GM10266 (cell line): ENCODE data around the gene SLC12A7.
"Not testable (repeated sequence)": the region's sequence is repeated elsewhere in the genome, so short reads cannot be mapped to it uniquely, and the experiment has no call there.

Experiments used
- DNase-seq: peaks from one replicate; pipeline ENCODE4 v3.0.0; 2012; ENCODE audit errors: extremely low spot score
- TF ChIP-seq, protein P1 (sequence below): IDR thresholded peaks from 2 replicates; pipeline ENCODE4 v1.5.1; 2012; ENCODE audit warnings: mild to moderate bottlenecking, low read depth; ENCODE audit not compliant: control insufficient read depth, insufficient read depth; ENCODE audit errors: missing control alignments

The SLC12A7 gene

DNA sequence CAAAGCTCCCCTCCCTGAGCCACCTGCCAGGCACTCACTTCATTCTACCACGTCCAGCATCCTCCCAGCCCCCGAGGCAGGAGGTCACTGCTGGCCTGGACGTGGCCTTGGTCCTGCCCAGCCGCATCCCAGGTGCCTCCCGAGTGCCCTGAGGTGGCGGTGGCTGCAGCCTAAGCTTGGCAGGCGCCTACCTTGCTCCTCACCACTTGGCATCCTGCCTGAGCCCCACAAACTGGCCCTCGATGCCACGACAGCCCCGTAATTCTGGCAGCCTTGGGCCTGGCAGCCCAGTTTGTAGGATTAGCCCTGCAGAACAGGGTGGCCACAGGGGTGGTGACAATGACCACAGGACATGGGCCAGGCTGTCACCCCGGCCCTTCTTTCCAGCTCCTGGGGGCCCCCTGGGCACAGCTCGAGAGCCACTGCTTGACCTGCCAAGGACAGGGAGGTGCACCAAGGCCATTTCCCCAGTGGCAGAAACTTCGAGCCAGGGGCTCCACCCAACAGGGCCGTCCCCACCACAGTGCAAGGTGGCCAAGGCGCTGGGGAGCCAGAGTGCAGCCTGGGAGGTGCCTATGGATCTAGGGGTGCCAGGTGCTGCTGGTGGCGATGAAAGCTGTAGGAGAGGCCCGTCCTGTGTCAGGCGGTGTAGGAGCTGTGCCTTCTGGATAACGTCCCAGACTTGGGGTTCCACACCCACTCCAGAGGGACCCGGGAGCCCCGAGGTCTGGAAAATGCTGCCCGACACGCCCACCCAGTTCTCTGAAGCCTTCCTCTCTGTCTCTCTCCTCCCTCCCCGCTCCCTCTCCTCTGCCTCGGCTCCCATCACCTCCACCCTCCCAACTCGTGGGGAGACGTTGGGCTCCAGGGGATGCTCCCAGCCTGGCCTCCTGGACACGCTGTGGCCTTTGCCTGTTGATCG is 84.9 kb downstream of the SLC12A7 start:
- TF ChIP-seq, protein P1, sequence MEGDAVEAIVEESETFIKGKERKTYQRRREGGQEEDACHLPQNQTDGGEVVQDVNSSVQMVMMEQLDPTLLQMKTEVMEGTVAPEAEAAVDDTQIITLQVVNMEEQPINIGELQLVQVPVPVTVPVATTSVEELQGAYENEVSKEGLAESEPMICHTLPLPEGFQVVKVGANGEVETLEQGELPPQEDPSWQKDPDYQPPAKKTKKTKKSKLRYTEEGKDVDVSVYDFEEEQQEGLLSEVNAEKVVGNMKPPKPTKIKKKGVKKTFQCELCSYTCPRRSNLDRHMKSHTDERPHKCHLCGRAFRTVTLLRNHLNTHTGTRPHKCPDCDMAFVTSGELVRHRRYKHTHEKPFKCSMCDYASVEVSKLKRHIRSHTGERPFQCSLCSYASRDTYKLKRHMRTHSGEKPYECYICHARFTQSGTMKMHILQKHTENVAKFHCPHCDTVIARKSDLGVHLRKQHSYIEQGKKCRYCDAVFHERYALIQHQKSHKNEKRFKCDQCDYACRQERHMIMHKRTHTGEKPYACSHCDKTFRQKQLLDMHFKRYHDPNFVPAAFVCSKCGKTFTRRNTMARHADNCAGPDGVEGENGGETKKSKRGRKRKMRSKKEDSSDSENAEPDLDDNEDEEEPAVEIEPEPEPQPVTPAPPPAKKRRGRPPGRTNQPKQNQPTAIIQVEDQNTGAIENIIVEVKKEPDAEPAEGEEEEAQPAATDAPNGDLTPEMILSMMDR, result no peak
- DNase-seq, result no peak

DNA sequence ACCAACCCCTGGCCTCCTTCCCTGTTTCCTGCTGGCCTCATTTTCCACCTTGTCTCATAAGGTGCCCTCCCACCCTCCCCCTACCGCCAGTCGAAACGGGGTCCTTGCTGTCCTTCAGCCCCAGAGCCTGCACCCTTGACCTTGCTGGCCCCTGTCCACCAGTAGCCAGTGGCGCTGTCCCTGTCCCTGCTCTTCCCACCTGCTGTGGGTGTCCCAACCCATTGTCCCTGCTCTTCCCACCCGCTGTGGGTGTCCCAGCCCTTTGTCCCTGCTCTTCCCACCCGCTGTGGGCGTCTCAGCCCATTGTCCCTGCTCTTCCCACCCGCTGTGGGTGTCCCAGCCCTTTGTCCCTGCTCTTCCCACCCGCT is 89.9 kb downstream of the SLC12A7 start:
- not testable (repeated sequence) for DNase-seq

DNA sequence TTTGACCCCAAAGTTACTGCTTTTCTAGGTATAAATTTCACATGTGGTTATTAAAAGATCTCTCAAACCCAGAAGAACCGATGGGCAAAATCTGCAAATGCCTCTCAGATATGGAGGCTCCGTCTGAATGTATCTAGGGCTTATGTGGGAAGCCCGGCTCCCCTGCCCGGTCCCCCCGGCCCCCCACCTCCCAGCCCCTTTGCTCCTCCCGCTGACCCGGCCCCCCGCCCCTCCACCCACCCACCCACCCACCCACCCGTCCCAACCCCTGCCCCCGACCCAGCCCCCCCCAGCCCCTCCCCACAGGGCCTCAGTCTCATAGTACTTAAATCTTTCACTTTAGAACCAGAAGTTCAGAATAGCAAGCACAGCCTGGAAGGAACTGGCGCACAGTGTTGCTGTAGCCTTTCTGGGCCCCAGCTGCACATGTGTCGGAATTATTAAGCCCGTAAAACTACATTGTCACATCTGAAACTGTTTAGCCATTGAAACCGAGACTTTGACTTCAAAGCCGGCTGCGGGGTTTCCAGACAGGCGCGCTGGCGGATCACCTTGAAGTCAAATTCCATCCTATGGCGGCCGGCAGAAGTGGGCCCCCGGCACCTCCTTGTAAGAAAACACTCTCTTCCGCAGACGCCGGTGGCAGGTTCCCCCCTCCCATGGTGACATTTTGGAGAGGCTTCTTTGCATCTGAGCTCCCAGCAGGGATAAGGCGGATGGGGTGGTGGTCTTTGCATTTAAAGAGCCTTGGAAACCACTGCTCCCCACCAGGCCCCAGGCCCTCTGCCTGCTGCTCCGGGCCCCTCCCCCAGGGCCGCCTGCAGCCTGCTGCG is 90.5 kb downstream of the SLC12A7 start:
- no peak for DNase-seq
- TF ChIP-seq, protein P1, result no peak

DNA sequence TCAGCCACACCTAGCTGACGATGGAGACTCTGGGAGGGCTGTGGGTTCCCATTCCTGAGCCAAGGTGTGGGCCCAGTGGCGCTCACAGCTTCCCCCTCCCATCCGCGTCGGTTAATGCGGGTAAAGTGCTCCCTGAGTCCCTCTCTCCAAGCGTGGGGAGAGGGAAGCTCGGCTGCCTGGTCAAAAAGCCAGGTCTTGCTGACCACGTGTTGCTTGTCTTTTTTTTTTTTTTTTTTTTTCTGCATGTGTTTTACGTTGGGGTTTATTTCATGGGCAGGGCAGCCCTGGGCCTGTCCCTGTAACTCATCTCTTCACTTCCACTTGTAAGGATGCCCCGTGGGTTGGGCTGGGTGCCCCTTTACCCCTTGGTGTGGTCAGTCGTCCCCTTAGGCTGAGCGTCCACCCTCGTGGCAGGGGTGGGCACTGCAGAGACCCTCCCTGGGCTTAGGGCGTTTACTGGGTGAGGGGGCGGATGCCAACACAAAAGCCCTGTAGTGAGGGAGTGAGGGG is 91.4 kb downstream of the SLC12A7 start:
- no peak for DNase-seq
- TF ChIP-seq, protein P1, result no peak

DNA sequence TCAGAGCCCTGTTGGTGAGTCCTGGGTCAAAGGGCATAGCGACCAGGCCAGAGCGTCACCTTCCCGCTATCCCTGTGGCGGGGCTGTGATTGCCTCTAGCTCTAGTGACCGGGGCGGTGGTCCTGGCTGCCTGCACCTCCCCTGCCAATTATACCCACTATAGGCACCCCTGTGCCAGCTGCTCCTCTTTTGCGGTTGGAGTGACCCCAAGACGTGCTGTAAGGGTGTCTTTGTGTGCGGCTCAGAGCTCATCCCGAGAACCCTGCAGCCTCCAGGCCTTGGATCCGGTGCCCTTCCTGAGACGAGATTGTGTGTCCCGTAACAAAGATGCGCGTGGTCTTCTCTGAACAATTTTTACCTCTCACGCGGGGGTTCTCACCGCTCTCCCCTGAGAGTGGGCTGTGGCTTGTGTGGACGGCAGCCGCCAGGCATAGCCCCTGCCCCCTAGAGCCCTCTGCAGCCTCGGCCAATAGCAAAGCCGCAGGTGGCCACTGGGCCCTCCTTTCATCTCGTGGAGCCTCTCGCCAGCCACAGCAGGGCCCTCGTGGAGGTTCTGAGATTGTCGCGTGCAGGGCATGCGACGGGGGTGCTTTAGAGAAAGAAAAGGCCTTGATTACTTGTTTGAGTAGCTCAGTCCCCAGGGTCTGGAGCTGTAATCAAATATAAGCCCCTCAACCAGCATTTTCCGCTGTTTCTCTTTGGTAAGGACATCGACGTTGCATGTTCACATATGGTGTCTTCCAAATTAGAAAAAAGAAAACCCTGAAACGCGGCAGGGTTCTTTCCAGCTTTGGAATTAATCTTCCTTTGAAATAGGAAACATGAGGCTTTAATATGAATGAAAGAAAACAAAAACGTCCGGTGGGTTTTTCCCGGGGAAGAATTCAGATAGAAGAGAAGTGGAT is 92.6 kb downstream of the SLC12A7 start:
- TF ChIP-seq, protein P1, result no peak

DNA sequence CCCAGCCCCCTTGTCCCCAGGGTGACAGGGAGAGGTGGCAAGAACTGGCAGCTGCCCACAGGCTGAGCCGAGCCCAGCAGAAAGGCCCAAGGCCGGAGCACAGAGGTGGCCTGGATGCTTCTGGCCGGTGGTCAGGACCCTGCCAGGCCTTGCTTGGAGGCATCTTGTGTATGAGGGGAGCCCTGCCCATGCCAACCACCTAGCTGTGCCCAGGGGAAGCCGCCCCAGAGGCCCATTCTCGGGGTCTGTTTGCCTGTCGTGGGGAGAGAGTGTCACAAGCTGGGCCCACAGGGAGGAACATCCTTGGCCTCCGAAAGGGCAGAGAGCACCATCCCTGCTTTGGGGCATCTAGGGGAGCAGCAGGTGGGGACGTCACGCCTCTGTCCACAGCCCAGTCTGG is 93.3 kb downstream of the SLC12A7 start:
- no peak for DNase-seq
- TF ChIP-seq, protein P1, result no peak

More for the DNA sequence above, 92.6 kb downstream of the SLC12A7 start:
- DNase-seq, result no peak
